KMS-11 (cell line): ENCODE results near the gene LRRC53.

Experiments
- H2AFZ ChIP-seq: fragments of 200-600 bp; sonication (generic); 2 replicates; pipeline ENCODE4 v1.6.1; 2016; ENCODE audit warnings: antibody characterized with exemption, mixed run types, low read depth
- H3K27ac ChIP-seq: fragments of 200-600 bp; sonication (generic); 2 replicates; pipeline ENCODE4 v1.6.1; 2016; ENCODE audit warnings: mild to moderate bottlenecking, mixed run types
- H3K27me3 ChIP-seq: fragments of 200-600 bp; sonication (generic); 2 replicates; pipeline ENCODE4 v1.6.1; 2017; ENCODE audit warnings: mild to moderate bottlenecking, low read depth, mixed run types, moderate library complexity; ENCODE audit not compliant: insufficient read depth
- H3K36me3 ChIP-seq: fragments of 200-600 bp; sonication (generic); 2 replicates; pipeline ENCODE4 v1.6.1; 2017; ENCODE audit warnings: mild to moderate bottlenecking, mixed run types; ENCODE audit not compliant: insufficient read depth
- H3K4me1 ChIP-seq: fragments of 200-600 bp; sonication (generic); 2 replicates; pipeline ENCODE4 v1.6.1; 2016; ENCODE audit warnings: mild to moderate bottlenecking, low read depth, mixed run types; ENCODE audit not compliant: poor library complexity, severe bottlenecking
- H3K4me2 ChIP-seq: fragments of 200-600 bp; sonication (generic); 2 replicates; pipeline ENCODE4 v1.7.0; 2016; ENCODE audit warnings: mild to moderate bottlenecking, mixed run types
- H3K4me3 ChIP-seq: fragments of 200-600 bp; sonication (generic); IDR thresholded peaks from 2 replicates; pipeline ENCODE4 v1.6.1; 2017; ENCODE audit warnings: low read depth, low read length, mixed read lengths; ENCODE audit not compliant: insufficient read depth
- H3K79me2 ChIP-seq: fragments of 200-600 bp; sonication (generic); 2 replicates; pipeline ENCODE4 v1.6.1; 2016; ENCODE audit warnings: low read depth, mixed run types; ENCODE audit not compliant: insufficient read depth
- H3K9ac ChIP-seq: fragments of 200-600 bp; sonication (generic); 2 replicates; pipeline ENCODE4 v1.6.1; 2016; ENCODE audit warnings: mild to moderate bottlenecking, mixed run types
- H4K20me1 ChIP-seq: fragments of 200-600 bp; sonication (generic); 2 replicates; pipeline ENCODE4 v1.6.1; 2016; ENCODE audit warnings: mild to moderate bottlenecking, mixed run types; ENCODE audit not compliant: insufficient read depth
- CTCF ChIP-seq: fragments of 200-600 bp; sonication (generic); conservative IDR thresholded peaks from 2 replicates; pipeline ENCODE4 v1.6.1; 2017; ENCODE audit warnings: low read depth, mild to moderate bottlenecking, antibody characterized with exemption, low read length, moderate library complexity, mixed read lengths

LRRC53 gene

GRCh38 chr1:74478979-74479378 is 33.4 kb downstream of the LRRC53 start:
- Histone ChIP-seq H3K4me2 (no peak overlapping the region), H3K9ac (no peak overlapping the region), H3K4me3 (no peak overlapping the region), H3K4me1 (no peaks in the 10 kb centered on the region), H4K20me1 (no peaks in the 10 kb centered on the region), H3K79me2 (no peaks in the 10 kb centered on the region), H2AFZ (no peak overlapping the region), H3K27ac (no peak overlapping the region), H3K27me3 (no peaks in the 10 kb centered on the region), H3K36me3 (no peaks in the 10 kb centered on the region)
- TF ChIP-seq CTCF: no peak

DNA sequence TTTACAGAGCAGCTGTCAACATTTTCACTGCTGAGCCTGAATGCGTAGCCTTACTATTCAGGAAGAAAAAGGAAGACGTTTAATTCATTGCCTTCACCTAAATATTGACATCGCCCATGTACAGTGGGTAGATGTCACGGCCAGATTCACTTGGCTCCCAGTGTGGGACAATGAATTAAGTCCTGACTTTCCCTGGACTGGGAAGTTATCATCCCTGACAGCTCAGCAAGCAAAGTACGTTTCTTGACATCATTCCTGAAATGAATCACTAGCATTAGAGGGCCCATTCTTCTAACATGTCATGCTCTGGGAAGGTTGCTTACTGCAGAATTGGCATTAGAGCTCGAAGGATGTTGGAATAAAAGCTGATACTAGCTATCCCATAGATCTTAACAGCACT is 37.8 kb downstream of the LRRC53 start:
- Histone ChIP-seq H3K27me3 (no peaks in the 10 kb centered on the region), H3K9ac (no peak overlapping the region), H3K4me1 (no peaks in the 10 kb centered on the region), H3K27ac (no peak overlapping the region), H3K4me3 (no peak overlapping the region), H3K79me2 (no peaks in the 10 kb centered on the region), H4K20me1 (no peaks in the 10 kb centered on the region), H3K4me2 (no peak overlapping the region), H2AFZ (no peak overlapping the region), H3K36me3 (no peaks in the 10 kb centered on the region)
- no peak for TF ChIP-seq CTCF

- TF ChIP-seq CTCF: no peak
- Histone ChIP-seq H2AFZ (no peak overlapping the region), H3K79me2 (no peaks in the 10 kb centered on the region)
Observed at GRCh38 chr1:74471470-74471869, 40.9 kb downstream of the LRRC53 start.

GRCh38 chr1:74470936-74471335 is 41.5 kb downstream of the LRRC53 start:
- Histone ChIP-seq H2AFZ (no peak overlapping the region), H3K79me2 (no peaks in the 10 kb centered on the region), H3K4me1 (no peaks in the 10 kb centered on the region), H3K4me3 (no peak overlapping the region), H3K9ac (no peak overlapping the region), H3K27me3 (no peaks in the 10 kb centered on the region), H3K36me3 (no peaks in the 10 kb centered on the region), H4K20me1 (no peaks in the 10 kb centered on the region), H3K4me2 (no peak overlapping the region), H3K27ac (no peak overlapping the region)
- no peak for TF ChIP-seq CTCF

More at GRCh38 chr1:74471470-74471869, 40.9 kb downstream of the LRRC53 start:
- H3K27ac ChIP-seq: no peak overlapping the region
- H3K36me3 ChIP-seq: no peaks in the 10 kb centered on the region
- H3K9ac ChIP-seq: no peak overlapping the region
- H3K27me3 ChIP-seq: no peaks in the 10 kb centered on the region
- no peak overlapping the region for H3K4me3 ChIP-seq
- H3K4me2 ChIP-seq: no peak overlapping the region
- H4K20me1 ChIP-seq: no peaks in the 10 kb centered on the region
- no peaks in the 10 kb centered on the region for H3K4me1 ChIP-seq
